ENCODE measurements around the gene NEU1.

DNA sequence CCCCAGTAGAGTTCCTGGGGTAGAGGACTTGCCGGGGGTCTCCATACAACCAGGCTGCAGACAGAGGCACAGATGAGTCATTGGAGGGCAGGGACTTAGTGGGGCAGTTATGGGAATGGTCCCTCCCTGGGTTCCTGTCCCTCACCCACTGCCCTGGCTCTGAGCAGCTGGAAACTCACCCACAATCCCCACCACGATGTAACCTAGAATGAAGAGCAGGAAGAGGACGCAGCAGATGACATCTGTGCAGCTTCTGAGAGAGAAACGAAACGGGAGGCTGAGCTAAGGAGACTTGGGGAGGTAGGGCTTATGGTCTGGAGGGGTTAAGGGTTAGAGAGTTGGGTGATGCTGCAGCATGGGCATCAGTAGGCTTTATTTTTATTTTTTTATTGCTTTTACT is 13.3 kb upstream of the NEU1 start:
- TF ChIP-seq, protein P1, sequence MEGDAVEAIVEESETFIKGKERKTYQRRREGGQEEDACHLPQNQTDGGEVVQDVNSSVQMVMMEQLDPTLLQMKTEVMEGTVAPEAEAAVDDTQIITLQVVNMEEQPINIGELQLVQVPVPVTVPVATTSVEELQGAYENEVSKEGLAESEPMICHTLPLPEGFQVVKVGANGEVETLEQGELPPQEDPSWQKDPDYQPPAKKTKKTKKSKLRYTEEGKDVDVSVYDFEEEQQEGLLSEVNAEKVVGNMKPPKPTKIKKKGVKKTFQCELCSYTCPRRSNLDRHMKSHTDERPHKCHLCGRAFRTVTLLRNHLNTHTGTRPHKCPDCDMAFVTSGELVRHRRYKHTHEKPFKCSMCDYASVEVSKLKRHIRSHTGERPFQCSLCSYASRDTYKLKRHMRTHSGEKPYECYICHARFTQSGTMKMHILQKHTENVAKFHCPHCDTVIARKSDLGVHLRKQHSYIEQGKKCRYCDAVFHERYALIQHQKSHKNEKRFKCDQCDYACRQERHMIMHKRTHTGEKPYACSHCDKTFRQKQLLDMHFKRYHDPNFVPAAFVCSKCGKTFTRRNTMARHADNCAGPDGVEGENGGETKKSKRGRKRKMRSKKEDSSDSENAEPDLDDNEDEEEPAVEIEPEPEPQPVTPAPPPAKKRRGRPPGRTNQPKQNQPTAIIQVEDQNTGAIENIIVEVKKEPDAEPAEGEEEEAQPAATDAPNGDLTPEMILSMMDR (conservative IDR thresholded peaks at IDR 0.05; ENCODE audit: low read length), result no peak
- no peak for TF ChIP-seq EZH2phosphoT487 (IDR thresholded peaks at IDR 0.05; ENCODE audit: borderline replicate concordance, low read depth, low read length)

Measured in OCI-LY7 (cell line).